Kasumi-1 (cell line): ENCODE data around the gene CEP78.

Experiments
- DNase-seq, 2 experiments: peaks; one replicate each; lab custom pipeline; 2025; lab: John Stamatoyannopoulos, UW

Gene CEP78

GRCh38 chr9:78307360-78307759 lies 71.5 kb downstream of the CEP78 start:
- DNase-seq = no peak

- DNase-seq = no peak
These were observed 73.2 kb downstream of the CEP78 start for GRCh38 chr9:78309066-78309465.

DNA sequence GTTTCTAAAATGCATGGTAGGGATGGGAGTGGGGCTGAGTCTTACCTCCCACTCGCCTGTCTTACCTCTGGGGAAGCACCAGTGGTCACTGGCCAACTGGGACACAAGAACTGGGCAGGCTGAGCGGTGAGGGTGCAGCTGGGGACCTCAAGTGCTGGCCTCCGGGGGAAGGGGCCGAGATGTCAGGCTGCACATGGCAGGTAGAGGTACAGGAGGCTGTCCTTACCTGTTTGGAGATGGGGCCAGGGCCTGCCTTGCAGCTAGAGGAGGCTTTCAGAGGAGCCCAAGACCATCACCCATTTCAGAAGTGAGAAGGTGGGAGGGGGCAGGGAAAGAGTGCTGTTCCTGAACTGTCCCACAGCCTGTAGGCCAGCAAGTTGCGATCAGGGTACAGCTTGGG lies 75.2 kb downstream of the CEP78 start:
- DNase-seq = no peak

GRCh38 chr9:78311886-78312524 lies 76.1 kb downstream of the CEP78 start:
- no peak for DNase-seq

- DNase-seq = no peak
These were observed 78.7 kb downstream of the CEP78 start for GRCh38 chr9:78314550-78314949.

DNA sequence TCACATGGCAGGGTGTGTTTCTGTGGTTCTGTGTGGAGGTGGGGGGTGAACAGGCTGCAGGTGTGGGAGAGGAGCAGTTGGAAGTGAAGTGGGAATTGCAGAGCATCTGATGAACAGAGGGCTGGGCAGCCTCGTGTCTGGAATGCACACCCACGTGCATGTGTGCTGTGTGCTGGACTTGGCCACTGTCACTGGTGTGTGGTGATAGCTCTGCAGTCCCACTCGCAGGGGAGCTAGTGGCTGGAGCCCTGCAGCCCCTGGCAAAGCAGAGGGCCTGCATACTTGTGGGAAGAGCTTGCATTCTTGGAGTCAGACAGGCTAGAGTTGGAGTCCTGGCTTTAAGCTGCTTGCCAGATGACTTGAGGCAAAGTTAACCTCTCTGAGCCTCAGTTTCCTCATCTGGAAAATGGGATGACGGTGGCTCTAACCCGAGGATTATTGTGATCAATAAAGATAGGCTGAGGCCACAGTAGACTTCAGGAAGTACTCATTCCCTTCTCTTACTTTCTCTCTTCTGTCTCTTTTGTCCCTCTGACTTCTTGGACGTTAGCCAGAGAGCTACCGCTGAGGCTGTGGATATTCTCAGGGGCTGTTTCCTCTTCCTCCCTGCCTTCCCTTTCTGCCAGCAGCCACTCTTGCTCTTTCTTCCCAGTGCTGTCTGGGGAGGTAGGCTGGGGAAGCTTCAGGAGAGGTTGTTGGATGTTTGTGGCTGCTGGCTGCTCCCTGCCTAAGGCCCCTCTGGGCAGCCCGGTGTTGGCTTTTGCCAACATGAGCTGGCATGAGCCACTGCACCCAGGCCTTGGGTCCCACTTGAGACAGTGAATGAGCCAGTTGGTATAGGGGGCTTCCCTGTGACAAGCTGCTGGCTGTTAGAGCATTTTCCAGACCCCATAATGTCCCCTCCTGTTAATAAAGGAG lies 79.3 kb downstream of the CEP78 start:
- DNase-seq = peak; percentile 63 to 72

DNA sequence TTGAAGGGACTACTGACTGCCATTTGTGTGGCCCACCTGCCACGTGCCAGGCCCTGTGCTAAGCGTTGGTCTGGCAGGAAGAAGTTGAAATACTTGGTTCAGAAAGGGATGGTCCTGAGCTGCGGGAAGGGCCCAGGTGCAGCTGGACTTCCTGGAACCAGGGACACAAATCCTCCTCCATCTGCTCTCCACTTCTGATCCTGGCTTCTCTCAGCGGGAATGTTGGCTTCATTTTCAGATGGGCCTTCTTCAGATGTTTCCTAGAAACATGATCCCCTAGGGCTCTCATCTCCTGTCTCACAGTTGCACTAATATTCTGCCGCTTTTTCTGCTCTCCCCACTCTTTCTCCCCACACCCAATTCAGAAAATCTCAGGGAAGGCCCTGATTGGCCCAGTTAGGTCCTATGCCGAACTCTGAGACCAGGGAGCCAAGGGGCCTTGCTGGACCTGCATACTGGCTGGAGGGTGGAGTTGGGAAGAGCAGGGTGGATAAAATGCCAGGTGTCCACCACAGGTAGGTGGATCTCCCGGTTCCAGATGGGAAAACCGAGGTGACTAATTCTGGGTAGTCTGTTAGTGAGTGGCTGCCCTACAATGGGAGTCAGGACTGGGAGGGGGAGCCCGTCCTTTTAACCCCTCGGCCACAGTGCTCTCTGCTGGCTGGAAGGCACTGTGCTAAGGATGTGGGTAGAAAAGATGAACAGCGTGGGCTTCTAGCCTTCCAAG lies 80.5 kb downstream of the CEP78 start:
- no peak for DNase-seq

DNA sequence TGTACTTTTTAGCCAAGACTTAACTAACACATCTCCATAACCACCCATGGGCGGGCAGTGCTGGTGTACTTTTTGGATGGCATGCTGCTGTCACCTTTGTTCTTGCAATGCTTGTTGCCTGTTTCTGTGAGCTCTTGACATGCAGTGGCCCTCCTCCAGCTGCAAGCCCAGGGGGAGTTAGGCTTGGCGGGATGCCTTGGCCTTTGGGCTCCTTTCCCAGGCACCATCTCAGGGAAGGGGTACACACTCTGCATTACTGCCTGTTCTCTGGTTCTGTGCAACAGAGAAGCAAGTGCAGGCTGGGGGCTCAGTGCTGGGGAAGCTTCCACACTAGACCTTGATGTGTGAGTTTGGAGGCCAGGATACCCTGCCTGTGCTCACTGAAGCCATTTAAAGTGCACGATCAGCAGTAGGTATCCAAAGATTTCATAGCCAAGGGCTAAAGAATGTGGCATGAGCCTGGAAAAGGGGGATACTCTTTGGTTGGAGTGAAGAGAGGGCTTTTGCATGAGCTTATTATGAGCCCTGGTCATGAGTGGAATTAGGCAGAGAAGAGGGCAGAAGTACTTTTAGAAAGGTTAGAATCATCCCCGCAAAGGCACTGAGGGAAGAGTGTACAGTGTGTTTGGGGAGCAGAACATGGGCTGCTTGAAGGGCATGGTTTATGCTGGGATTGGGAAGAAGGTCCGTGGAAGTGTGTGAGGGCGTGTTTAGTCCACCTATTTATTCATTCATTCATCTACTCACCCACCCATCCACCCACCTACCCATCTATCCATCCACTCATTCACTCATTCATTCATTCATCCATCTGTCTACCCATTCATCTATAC lies 83.5 kb downstream of the CEP78 start:
- no peak for DNase-seq

DNA sequence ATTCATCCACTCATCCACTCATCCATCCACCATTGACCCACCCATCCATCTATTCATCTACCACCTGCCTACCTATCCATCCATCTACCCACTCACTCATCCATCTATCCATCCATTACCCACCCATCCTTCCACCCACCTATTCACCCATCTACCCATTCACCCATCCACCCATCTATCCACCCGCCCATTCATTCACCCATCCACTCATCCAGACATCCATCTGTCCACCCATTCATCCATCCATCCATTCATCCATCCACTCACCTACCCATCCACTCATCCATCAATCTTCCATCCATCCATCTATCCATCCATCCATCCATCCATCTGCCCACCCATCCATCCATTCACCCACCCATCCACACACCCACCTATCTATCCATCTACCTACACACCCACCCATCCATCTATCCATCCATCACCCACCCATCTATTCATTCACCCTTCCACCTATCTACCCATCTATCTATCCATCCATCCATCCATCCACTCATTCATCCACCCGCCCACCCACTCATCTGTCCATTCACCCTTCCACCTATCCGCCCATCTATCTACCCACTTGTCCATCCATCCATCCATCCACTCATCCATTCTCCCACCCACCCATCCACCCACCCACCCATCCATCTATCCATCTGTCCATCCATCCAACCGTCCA lies 84.3 kb downstream of the CEP78 start:
- DNase-seq = no peak

DNA sequence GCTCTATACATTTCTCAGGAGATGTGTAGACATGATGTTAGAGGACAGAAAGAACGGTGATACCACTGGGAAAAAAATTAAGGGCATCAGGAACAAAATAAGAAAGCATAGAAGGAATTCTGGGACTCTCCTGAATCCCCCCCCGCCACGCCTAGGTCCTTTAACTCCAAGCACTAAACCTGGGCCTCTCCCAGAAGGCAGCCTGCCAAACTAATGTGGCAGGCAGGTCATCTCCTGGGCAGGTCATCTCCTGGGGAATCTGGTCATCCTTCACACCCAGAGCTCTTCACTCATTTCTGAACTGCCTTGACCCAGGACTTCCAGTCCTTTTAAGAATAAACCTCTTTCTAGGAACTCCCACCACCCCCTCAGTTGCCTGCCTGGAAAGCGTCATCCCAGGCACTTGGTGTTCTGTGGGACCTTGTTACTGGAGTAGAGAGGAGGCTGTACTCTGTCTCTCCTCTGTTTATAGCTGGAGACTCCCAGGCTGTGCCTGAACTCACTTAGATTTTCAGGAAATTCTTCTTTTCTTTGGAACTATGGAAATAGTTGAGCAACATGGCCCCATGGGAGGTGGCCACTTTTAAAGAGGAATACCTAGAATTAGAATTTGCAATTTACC lies 85.1 kb downstream of the CEP78 start:
- DNase-seq = no peak

GRCh38 chr9:78321505-78321904 lies 85.6 kb downstream of the CEP78 start:
- DNase-seq = no peak

- DNase-seq = no peak
These were observed 88.3 kb downstream of the CEP78 start for GRCh38 chr9:78324068-78324650.

DNA sequence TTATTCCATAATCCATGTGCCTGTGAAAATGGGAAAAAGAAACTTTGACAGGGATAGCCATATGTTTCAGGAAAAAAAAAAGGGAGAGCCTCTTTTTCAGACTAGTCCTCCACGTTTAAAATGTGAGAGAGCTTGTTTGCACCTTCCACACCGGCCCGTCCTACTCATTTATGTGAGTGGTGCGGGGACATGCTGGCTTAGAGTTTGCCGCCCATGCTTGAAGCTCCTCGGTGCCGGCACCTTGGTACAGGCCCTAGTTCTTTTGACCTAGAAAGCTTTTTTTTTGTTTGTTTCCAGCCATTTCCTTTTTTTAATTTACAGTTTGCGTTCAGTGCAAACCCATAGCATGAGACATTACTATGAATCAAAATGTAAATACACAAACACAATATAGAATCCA lies 88.8 kb downstream of the CEP78 start:
- no peak for DNase-seq

DNA sequence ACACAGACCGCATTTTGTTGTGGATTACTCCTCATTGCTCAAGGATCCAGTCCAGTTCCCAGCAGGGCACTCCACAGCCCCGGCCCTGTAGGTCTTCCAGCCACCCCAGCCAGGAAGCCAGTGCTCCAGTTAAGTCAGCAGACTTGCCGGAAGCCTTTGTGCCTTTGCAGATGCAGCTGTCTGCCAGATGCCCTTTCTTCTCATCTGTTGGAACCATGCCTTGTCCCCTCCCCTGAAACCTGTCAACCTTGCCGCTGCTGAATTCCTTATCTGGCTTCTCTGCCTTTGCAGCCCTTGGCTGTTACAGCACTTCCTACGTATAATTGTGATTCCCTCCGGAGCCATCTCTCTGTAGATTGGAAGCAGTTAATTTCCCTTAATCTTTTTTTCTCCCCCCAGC lies 89.5 kb downstream of the CEP78 start:
- no peak for DNase-seq

GRCh38 chr9:78325846-78326360 lies 90.0 kb downstream of the CEP78 start:
- DNase-seq = no peak

DNA sequence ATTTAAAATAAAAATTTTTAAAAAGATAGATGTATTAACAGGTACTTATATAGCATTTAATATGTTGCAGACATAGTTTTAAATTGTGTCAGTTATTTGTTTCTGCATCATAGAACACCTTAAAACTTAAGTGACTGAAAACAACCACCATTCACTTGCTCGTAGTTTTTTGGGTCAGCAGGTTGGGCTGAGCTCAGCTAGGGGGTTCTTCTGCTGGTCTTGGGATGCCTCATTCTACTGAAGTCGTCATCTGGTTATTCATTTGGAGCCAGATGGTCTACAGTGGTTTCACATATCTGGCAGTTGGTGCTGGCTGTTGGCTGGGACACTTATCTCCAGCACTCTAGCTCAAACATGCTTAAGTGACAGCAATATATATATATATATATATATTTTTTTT lies 90.7 kb downstream of the CEP78 start:
- no peak for DNase-seq
